Measurements from ENCODE around the gene SAP130. TPM values are rescaled to one million over a fixed set of nuclear protein-coding genes. Genes with fewer than 3 reads are reported as not detected.

Gene SAP130
- polyA plus RNA-seq = 1 to 10 TPM; 5.5 to 6.7 (median 6.2) TPM

- WGBS, 3 donors = 0 to 1% (median 1%) methylated on average over 90 to 103 of the region's 106 CpGs
Measured at GRCh38 chr2:128027801-128028667, at the start of gene SAP130. Gene SAP130, minus strand, starts transcription at chr2:128028059. Its CDS starts 1,767 bp downstream, at chr2:128026292.

GRCh38 chr2:128076461-128077106 is 48.7 kb upstream of the SAP130 start:
- H3K27ac ChIP-seq (ENCODE audit: low read depth, low read length) = no peak overlapping the region
- 85 to 90% (median 90%) methylated on average over 7 of the region's 7 CpGs for WGBS, 3 donors

More at GRCh38 chr2:128027801-128028667, at the start of gene SAP130:
- no peak within 1 kb of the TSS for H3K27ac ChIP-seq (ENCODE audit: low read depth, low read length)

GRCh38 chr2:128073278-128073677 is 45.4 kb upstream of the SAP130 start:
- 72 to 82% (median 79%) methylated on average over 3 of the region's 3 CpGs for WGBS, 3 donors

GRCh38 chr2:128069769-128070168 is 41.9 kb upstream of the SAP130 start:
- no peak overlapping the region for H3K27ac ChIP-seq (ENCODE audit: low read depth, low read length)
- WGBS, 3 donors = 52 to 83% (median 78%) methylated on average over 5 of the region's 5 CpGs

More at GRCh38 chr2:128073278-128073677, 45.4 kb upstream of the SAP130 start:
- no peak overlapping the region for H3K27ac ChIP-seq (ENCODE audit: low read depth, low read length)

- WGBS, 3 donors = 93 to 100% (median 96%) methylated on average over 1 of the region's 1 CpG
- no peak overlapping the region for H3K27ac ChIP-seq (ENCODE audit: low read depth, low read length)
Measured at GRCh38 chr2:128064353-128064752, 36.5 kb upstream of the SAP130 start.

- H3K27ac ChIP-seq (ENCODE audit: low read depth, low read length) = no peak overlapping the region
- 87 to 93% (median 88%) methylated on average over 8 of the region's 8 CpGs for WGBS, 3 donors
Measured at GRCh38 chr2:128062571-128062970, 34.7 kb upstream of the SAP130 start.

- WGBS, 3 donors = 68 to 79% (median 78%) methylated on average over 2 of the region's 2 CpGs
Measured at GRCh38 chr2:128058114-128058513, 30.3 kb upstream of the SAP130 start.

GRCh38 chr2:128057334-128057733 is 29.5 kb upstream of the SAP130 start:
- WGBS, 3 donors = 60 to 72% (median 61%) methylated on average over 3 of the region's 3 CpGs
- H3K27ac ChIP-seq (ENCODE audit: low read depth, low read length) = no peak overlapping the region

More at GRCh38 chr2:128058114-128058513, 30.3 kb upstream of the SAP130 start:
- H3K27ac ChIP-seq (ENCODE audit: low read depth, low read length) = no peak overlapping the region

- H3K27ac ChIP-seq (ENCODE audit: low read depth, low read length) = no peak overlapping the region
- WGBS, 3 donors = 90 to 92% (median 90%) methylated on average over 11 of the region's 11 CpGs
Measured at GRCh38 chr2:128054104-128054885, 26.4 kb upstream of the SAP130 start.

GRCh38 chr2:128053331-128053730 is 25.5 kb upstream of the SAP130 start:
- WGBS, 3 donors = 86 to 91% (median 88%) methylated on average over 12 of the region's 12 CpGs
- H3K27ac ChIP-seq (ENCODE audit: low read depth, low read length) = no peak overlapping the region

- 83 to 90% (median 85%) methylated on average over 3 of the region's 3 CpGs for WGBS, 3 donors
- no peak overlapping the region for H3K27ac ChIP-seq (ENCODE audit: low read depth, low read length)
Measured at GRCh38 chr2:128043041-128043440, 15.2 kb upstream of the SAP130 start.

- H3K27ac ChIP-seq (ENCODE audit: low read depth, low read length) = no peak overlapping the region
- 82 to 91% (median 87%) methylated on average over 3 of the region's 3 CpGs for WGBS, 3 donors
Measured at GRCh38 chr2:128041561-128041960, 13.7 kb upstream of the SAP130 start.

- WGBS, 3 donors = 65 to 85% (median 84%) methylated on average over 8 of the region's 8 CpGs
- no peak overlapping the region for H3K27ac ChIP-seq (ENCODE audit: low read depth, low read length)
Measured at GRCh38 chr2:128040166-128040771, 12.4 kb upstream of the SAP130 start.

GRCh38 chr2:128039535-128039934 is 11.7 kb upstream of the SAP130 start:
- H3K27ac ChIP-seq (ENCODE audit: low read depth, low read length) = no peak overlapping the region
- WGBS, 3 donors = 85 to 91% (median 87%) methylated on average over 9 of the region's 9 CpGs

GRCh38 chr2:128038411-128038810 is 10.6 kb upstream of the SAP130 start:
- WGBS, 3 donors = 73 to 82% (median 79%) methylated on average over 3 of the region's 3 CpGs
- H3K27ac ChIP-seq (ENCODE audit: low read depth, low read length) = no peak overlapping the region

GRCh38 chr2:128037649-128038048 is 9.8 kb upstream of the SAP130 start:
- H3K27ac ChIP-seq (ENCODE audit: low read depth, low read length) = no peak overlapping the region
- WGBS, 3 donors = 82 to 90% (median 88%) methylated on average over 5 of the region's 5 CpGs

GRCh38 chr2:128036748-128037607 is 9.1 kb upstream of the SAP130 start:
- WGBS, 3 donors = 89 to 91% (median 90%) methylated on average over 10 of the region's 10 CpGs
- H3K27ac ChIP-seq (ENCODE audit: low read depth, low read length) = no peak overlapping the region

Data from adipose tissue (tissue), 3 donors.